Activated effector memory CD4-positive, alpha-beta T cell treated with Interleukin-2 at 50 U/mL for 16 hours (primary cell): ENCODE data around the gene GPNMB.
"Not testable (repeated sequence)": the region's sequence is repeated elsewhere in the genome, so short reads cannot be mapped to it uniquely, and the experiment has no call there.

ENCODE experiments used
- DNase-seq: peaks from one replicate; pipeline ENCODE4 v3.0.0-alpha.2; 2020

GPNMB gene

GRCh38 chr7:23308754-23309153 lies 62.2 kb downstream of the GPNMB start:
- DNase-seq: no peak

GRCh38 chr7:23312141-23312540 lies 65.6 kb downstream of the GPNMB start:
- DNase-seq: not testable (repeated sequence)

GRCh38 chr7:23315366-23315765 lies 68.8 kb downstream of the GPNMB start:
- DNase-seq: no peak
